ENCODE measurements around the gene RABGGTA. TPM values are rescaled to one million over a fixed set of nuclear protein-coding genes. Genes with fewer than 3 reads are reported as not detected.

RABGGTA gene
- total RNA-seq, 6 experiments from 2014 or later = 25.4 to 31.4 (median 27.3) TPM

GRCh38 chr14:24314377-24315193 lies 43.2 kb upstream of the RABGGTA start:
- H3K4me1 Mint-ChIP-seq (ENCODE audit: low read depth) = peaks cover 25% of the 10 kb centered on the region
- H3K9me3 Mint-ChIP-seq = no peaks in the 10 kb centered on the region
- no peak overlapping the region for H3K27ac Mint-ChIP-seq
- no peak for DNase-seq
- peaks cover under 1% of the 10 kb centered on the region for H3K36me3 Mint-ChIP-seq (ENCODE audit: low read depth)
- TF ChIP-seq CTCF (IDR thresholded peaks at IDR 0.05) = no peak
- H3K27me3 Mint-ChIP-seq (ENCODE audit: insufficient read depth) = peaks cover 18% of the 10 kb centered on the region
- no peak overlapping the region for H3K4me3 Mint-ChIP-seq

- Mint-ChIP-seq H3K9me3 (no peaks in the 10 kb centered on the region), H3K36me3 (ENCODE audit: low read depth) (peaks cover 6% of the 10 kb centered on the region), H3K27me3 (ENCODE audit: insufficient read depth) (peaks cover 12% of the 10 kb centered on the region), H3K4me1 (ENCODE audit: low read depth) (peaks cover 30% of the 10 kb centered on the region), H3K27ac (no peak overlapping the region), H3K4me3 (no peak overlapping the region)
- TF ChIP-seq CTCF (IDR thresholded peaks at IDR 0.05) = no peak
- no peak for DNase-seq
These were observed 42.5 kb upstream of the RABGGTA start for GRCh38 chr14:24313913-24314312.

GRCh38 chr14:24312736-24313507 lies 41.5 kb upstream of the RABGGTA start:
- no peaks in the 10 kb centered on the region for H3K9me3 Mint-ChIP-seq
- TF ChIP-seq CTCF (IDR thresholded peaks at IDR 0.05) = no peak
- H3K4me1 Mint-ChIP-seq (ENCODE audit: low read depth) = peaks cover 34% of the 10 kb centered on the region
- no peak overlapping the region for H3K27ac Mint-ChIP-seq
- no peak for DNase-seq
- H3K36me3 Mint-ChIP-seq (ENCODE audit: low read depth) = peaks cover 6% of the 10 kb centered on the region
- H3K4me3 Mint-ChIP-seq = no peak overlapping the region
- peaks cover 10% of the 10 kb centered on the region for H3K27me3 Mint-ChIP-seq (ENCODE audit: insufficient read depth)

GRCh38 chr14:24311837-24312615 lies 40.6 kb upstream of the RABGGTA start:
- Mint-ChIP-seq H3K4me3 (no peak overlapping the region), H3K36me3 (ENCODE audit: low read depth) (peaks cover 6% of the 10 kb centered on the region), H3K27me3 (ENCODE audit: insufficient read depth) (peaks cover 10% of the 10 kb centered on the region), H3K9me3 (no peaks in the 10 kb centered on the region), H3K27ac (no peak overlapping the region), H3K4me1 (ENCODE audit: low read depth) (peaks cover 27% of the 10 kb centered on the region)
- 0 out of 2 replicates have a peak, but pooled peaks have one; percentile 9 for TF ChIP-seq CTCF (IDR thresholded peaks at IDR 0.05)
- peak; percentile 13 for DNase-seq
